Adrenal gland (tissue), 5 donors: ENCODE measurements around the gene PRLHR.

Experiments
- POLR2A ChIP-seq, 2 donors: fragments of 450-650 bp; IDR thresholded peaks; one replicate each; pipeline ENCODE4 v1.6.1; 2017; ENCODE audit warnings: antibody characterized with exemption in 2 of 2, mild to moderate bottlenecking in 2 of 2, moderate library complexity in 1 of 2
- TF ChIP-seq, protein P1 (sequence below), 6 experiments: fragments of 450-650 bp in 4 of 6; fragments of 200-600 bp in 2 of 6; sonication (generic) in 1 of 6; IDR thresholded peaks; 1 replicate in 5 of 6; 2 replicates in 1 of 6; pipeline versions ENCODE4 v1.5.1 to v1.8.0; 2016 to 2021; ENCODE audit warnings: antibody characterized with exemption in 6 of 6, mild to moderate bottlenecking in 2 of 6, moderate library complexity in 1 of 6
- donor health status: DM: no; HTN: no; CAD: no.

DNA sequence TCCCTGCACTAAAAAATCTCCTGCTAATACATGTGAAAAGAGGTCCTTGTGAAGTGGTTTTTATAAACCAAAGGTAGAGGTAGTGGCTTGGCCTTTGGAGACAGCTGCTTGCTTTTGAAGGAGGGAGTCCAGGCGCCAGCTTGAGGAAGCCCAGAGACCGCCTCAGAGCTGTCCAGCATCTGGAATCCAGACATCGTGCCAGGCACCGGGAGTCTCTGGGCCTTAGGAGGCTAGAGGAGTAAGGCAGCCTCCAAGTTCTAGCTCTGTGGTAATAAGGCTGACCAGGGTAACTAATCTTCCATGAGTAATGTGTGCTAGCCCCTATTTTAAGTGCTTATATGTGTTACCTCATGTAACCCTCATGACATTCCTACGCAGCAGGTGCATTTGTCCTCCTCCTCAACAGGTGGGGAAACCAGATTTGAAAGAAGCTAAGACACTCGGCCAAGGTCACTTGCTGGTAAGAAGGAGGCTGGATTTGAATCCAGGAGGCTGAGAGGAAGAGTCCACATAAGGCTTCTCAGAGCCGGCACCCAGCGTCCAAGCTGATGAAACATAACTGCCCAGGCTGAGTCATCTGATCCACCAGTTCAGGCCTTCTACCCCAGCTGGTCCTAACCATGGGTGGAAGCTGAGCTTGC, 26.1 kb downstream of the PRLHR start:
- TF ChIP-seq, protein P1, sequence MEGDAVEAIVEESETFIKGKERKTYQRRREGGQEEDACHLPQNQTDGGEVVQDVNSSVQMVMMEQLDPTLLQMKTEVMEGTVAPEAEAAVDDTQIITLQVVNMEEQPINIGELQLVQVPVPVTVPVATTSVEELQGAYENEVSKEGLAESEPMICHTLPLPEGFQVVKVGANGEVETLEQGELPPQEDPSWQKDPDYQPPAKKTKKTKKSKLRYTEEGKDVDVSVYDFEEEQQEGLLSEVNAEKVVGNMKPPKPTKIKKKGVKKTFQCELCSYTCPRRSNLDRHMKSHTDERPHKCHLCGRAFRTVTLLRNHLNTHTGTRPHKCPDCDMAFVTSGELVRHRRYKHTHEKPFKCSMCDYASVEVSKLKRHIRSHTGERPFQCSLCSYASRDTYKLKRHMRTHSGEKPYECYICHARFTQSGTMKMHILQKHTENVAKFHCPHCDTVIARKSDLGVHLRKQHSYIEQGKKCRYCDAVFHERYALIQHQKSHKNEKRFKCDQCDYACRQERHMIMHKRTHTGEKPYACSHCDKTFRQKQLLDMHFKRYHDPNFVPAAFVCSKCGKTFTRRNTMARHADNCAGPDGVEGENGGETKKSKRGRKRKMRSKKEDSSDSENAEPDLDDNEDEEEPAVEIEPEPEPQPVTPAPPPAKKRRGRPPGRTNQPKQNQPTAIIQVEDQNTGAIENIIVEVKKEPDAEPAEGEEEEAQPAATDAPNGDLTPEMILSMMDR (IDR thresholded peaks at IDR 0.05), result no peak
- TF ChIP-seq POLR2A (IDR thresholded peaks at IDR 0.05), result no peak
